Activated T-cell treated with anti-CD3 and anti-CD28 coated beads for 24 hours (primary cell): ENCODE measurements around the gene SPTBN4.
A peak's percentile ranks its signal among the peaks of the same experiment; 100 is the strongest.
"Not testable (repeated sequence)": the region's sequence is repeated elsewhere in the genome, so short reads cannot be mapped to it uniquely, and the experiment has no call there.

Experiments used
- DNase-seq: peaks from one replicate; pipeline ENCODE4 v3.0.0-alpha.2; 2020; ENCODE audit warnings: low read depth

Gene SPTBN4

GRCh38 chr19:40530091-40530901, 63.5 kb downstream of the SPTBN4 start:
- no peak for DNase-seq

- DNase-seq: no peak
These were observed 66.7 kb downstream of the SPTBN4 start for GRCh38 chr19:40533508-40533907.

- DNase-seq: no peak
These were observed 67.3 kb downstream of the SPTBN4 start for GRCh38 chr19:40534148-40534547.

- no peak for DNase-seq
These were observed 72.3 kb downstream of the SPTBN4 start for GRCh38 chr19:40539070-40539469.

- no peak for DNase-seq
These were observed 75.5 kb downstream of the SPTBN4 start for GRCh38 chr19:40542202-40542859.

- no peak for DNase-seq
These were observed 76.3 kb downstream of the SPTBN4 start for GRCh38 chr19:40543029-40543597.

- not testable (repeated sequence) for DNase-seq
These were observed 79.5 kb downstream of the SPTBN4 start for GRCh38 chr19:40546153-40546841.

- not testable (repeated sequence) for DNase-seq
These were observed 80.4 kb downstream of the SPTBN4 start for GRCh38 chr19:40547190-40547589.

GRCh38 chr19:40547836-40548235, 81.0 kb downstream of the SPTBN4 start:
- DNase-seq: no peak

GRCh38 chr19:40549007-40549708, 82.4 kb downstream of the SPTBN4 start:
- peak; percentile 65 for DNase-seq

GRCh38 chr19:40550951-40551350, 84.2 kb downstream of the SPTBN4 start:
- DNase-seq: no peak

GRCh38 chr19:40552848-40553247, 86.0 kb downstream of the SPTBN4 start:
- no peak for DNase-seq

GRCh38 chr19:40553885-40554857, 87.4 kb downstream of the SPTBN4 start:
- no peak for DNase-seq

- DNase-seq: no peak
These were observed 89.3 kb downstream of the SPTBN4 start for GRCh38 chr19:40555978-40556689.

- no peak for DNase-seq
These were observed 90.2 kb downstream of the SPTBN4 start for GRCh38 chr19:40556953-40557530.

GRCh38 chr19:40559394-40559793, 92.6 kb downstream of the SPTBN4 start:
- DNase-seq: no peak

- no peak for DNase-seq
These were observed 93.3 kb downstream of the SPTBN4 start for GRCh38 chr19:40560092-40560507.

GRCh38 chr19:40561947-40562346, 95.1 kb downstream of the SPTBN4 start:
- DNase-seq: no peak

- DNase-seq: not testable (repeated sequence)
These were observed 97.7 kb downstream of the SPTBN4 start for GRCh38 chr19:40564535-40564934.

GRCh38 chr19:40565355-40565754, 98.6 kb downstream of the SPTBN4 start:
- no peak for DNase-seq
